DND-41 (cell line): ENCODE measurements around the gene DOCK6.

Source experiments
- ATAC-seq: fragments of 200-7000 bp; cut with Tn5 transposase; 3 replicates; pipeline ENCODE4 v1.9.1; 2021; ENCODE audit warnings: low read depth; ENCODE audit not compliant: insufficient read depth
- DNase-seq: peaks from one replicate; pipeline ENCODE4 v3.0.0-alpha.2; 2020
- H2AFZ ChIP-seq: 2 replicates; pipeline ENCODE4 v1.6.0; 2012; ENCODE audit warnings: low read depth, low read length
- H3K27ac ChIP-seq: 2 replicates; pipeline ENCODE4 v1.5.1; 2012; ENCODE audit warnings: low read length, inconsistent platforms
- H3K27me3 ChIP-seq: fragments of 200-600 bp; sonication (generic); 2 replicates; pipeline ENCODE4 v1.6.0; 2012; ENCODE audit warnings: low read length, mild to moderate bottlenecking, inconsistent platforms; ENCODE audit not compliant: insufficient read depth, poor library complexity
- H3K36me3 ChIP-seq: 2 replicates; pipeline ENCODE4 v1.5.1; 2012; ENCODE audit warnings: low read length, inconsistent platforms; ENCODE audit not compliant: insufficient read depth
- H3K4me1 ChIP-seq: 2 replicates; pipeline ENCODE4 v1.5.1; 2012; ENCODE audit warnings: mild to moderate bottlenecking, low read length; ENCODE audit not compliant: insufficient read depth
- H3K4me2 ChIP-seq: 2 replicates; pipeline ENCODE4 v1.6.0; 2012; ENCODE audit warnings: mild to moderate bottlenecking, moderate library complexity, low read length, inconsistent platforms; ENCODE audit not compliant: insufficient read depth
- H3K4me3 ChIP-seq, 2 experiments: fragments of 200-600 bp in 1 of 2; shearing (Covaris generic) in 1 of 2; 2 replicates each; pipeline ENCODE4 v1.5.1; 2012 to 2016; ENCODE audit warnings: inconsistent platforms in 2 of 2, low read length in 2 of 2, mild to moderate bottlenecking in 2 of 2, low read depth in 1 of 2, moderate library complexity in 1 of 2
- H3K79me2 ChIP-seq: 2 replicates; pipeline ENCODE4 v1.6.0; 2012; ENCODE audit warnings: low read length, inconsistent platforms; ENCODE audit not compliant: insufficient read depth
- H3K9ac ChIP-seq: 2 replicates; pipeline ENCODE4 v1.6.0; 2012; ENCODE audit warnings: low read depth, mild to moderate bottlenecking, inconsistent platforms, low read length, moderate library complexity
- H3K9me3 ChIP-seq: 2 replicates; pipeline ENCODE4 v1.5.1; 2012; ENCODE audit warnings: low read length, moderate library complexity, mild to moderate bottlenecking, inconsistent platforms; ENCODE audit not compliant: insufficient read depth, severe bottlenecking
- H4K20me1 ChIP-seq: 2 replicates; pipeline ENCODE4 v1.6.0; 2012; ENCODE audit warnings: low read length; ENCODE audit not compliant: insufficient read depth
- EZH2 ChIP-seq: IDR thresholded peaks from 3 replicates; pipeline ENCODE4 v1.6.1; 2012; ENCODE audit warnings: borderline replicate concordance, low read depth, mild to moderate bottlenecking, moderate library complexity, low read length, inconsistent platforms; ENCODE audit not compliant: severe bottlenecking
- TF ChIP-seq, protein P1 (sequence below): IDR thresholded peaks from 2 replicates; pipeline ENCODE4 v1.5.1; 2012; ENCODE audit warnings: borderline replicate concordance, low read length, moderate library complexity, mild to moderate bottlenecking; ENCODE audit not compliant: poor library complexity, severe bottlenecking; ENCODE audit errors: extremely low read depth

Gene DOCK6

DNA sequence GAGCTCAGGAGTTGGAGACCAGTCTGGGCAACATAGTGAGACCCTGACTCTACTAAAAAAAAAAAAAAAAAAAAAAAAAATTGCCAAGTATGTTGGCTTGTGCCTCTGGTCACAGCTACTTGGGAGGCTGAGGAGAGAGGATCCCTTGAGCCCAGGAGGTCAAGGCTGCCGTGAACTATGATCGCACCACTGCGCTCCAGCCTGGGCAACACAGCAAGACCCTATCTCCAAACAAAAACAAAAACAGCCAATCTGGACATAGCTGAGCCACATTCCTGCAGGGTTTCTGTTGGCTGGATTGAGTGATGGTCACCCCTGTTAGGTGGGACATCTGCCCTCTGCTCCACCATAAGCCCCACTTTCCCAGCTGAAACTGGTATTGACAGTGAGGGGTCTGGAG lies 36.5 kb downstream of the DOCK6 start:
- no peak for ATAC-seq
- no peaks in the 10 kb centered on the region for H4K20me1 ChIP-seq
- no peak overlapping the region for H3K27ac ChIP-seq

DNA sequence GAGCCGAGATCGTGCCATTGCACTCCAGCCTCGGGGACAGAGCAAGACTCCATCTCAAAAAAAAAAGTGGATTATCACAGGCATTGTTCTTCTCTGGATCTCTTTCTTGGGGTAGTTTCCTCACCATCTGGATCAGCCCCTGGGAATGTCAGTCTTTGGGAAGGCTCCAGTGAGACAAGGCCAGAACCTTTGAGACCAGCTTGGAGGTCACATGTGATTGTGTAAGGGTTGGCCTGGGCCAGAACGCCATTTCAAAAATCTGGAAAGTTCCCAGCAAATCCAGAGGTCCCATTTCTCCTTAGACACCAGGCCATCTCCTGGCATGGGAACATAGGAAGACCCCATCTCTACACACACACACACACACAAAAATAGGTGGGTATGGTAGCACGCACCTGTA lies 37.2 kb downstream of the DOCK6 start:
- ATAC-seq = no peak

More for the DNA sequence above, 36.5 kb downstream of the DOCK6 start:
- Histone ChIP-seq H2AFZ (no peak overlapping the region), H3K4me2 (no peak overlapping the region), H3K9ac (no peak overlapping the region), H3K4me1 (no peaks in the 10 kb centered on the region), H3K79me2 (no peaks in the 10 kb centered on the region), H3K27me3 (no peaks in the 10 kb centered on the region), H3K9me3 (no peaks in the 10 kb centered on the region), H3K4me3 (no peak overlapping the region), H3K36me3 (no peaks in the 10 kb centered on the region)
- DNase-seq = no peak
- TF ChIP-seq, protein P1, sequence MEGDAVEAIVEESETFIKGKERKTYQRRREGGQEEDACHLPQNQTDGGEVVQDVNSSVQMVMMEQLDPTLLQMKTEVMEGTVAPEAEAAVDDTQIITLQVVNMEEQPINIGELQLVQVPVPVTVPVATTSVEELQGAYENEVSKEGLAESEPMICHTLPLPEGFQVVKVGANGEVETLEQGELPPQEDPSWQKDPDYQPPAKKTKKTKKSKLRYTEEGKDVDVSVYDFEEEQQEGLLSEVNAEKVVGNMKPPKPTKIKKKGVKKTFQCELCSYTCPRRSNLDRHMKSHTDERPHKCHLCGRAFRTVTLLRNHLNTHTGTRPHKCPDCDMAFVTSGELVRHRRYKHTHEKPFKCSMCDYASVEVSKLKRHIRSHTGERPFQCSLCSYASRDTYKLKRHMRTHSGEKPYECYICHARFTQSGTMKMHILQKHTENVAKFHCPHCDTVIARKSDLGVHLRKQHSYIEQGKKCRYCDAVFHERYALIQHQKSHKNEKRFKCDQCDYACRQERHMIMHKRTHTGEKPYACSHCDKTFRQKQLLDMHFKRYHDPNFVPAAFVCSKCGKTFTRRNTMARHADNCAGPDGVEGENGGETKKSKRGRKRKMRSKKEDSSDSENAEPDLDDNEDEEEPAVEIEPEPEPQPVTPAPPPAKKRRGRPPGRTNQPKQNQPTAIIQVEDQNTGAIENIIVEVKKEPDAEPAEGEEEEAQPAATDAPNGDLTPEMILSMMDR = no peak
- no peak for TF ChIP-seq EZH2

DNA sequence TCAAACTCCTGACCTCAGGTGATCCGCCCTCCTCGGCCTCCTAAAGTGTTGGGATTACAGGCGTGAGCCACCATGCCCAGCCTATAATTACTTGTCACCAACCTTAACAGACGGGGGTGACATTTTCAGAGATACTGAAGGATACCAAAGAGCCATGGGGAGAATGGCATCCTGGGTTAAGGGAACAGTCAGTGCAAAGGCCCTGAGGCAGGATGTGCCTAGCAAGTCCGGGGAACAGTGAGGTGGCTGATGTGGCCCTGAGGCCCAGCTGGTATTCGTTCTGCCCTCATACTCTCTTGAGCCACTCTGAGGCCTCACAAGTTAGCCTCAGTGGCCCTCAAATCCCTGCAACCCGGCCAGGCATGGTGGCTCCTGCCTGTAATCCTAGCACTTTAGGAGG lies 37.9 kb downstream of the DOCK6 start:
- ATAC-seq (no peak), DNase-seq (no peak)
- H4K20me1 ChIP-seq = no peaks in the 10 kb centered on the region
- no peak overlapping the region for H3K4me2 ChIP-seq
- no peaks in the 10 kb centered on the region for H3K4me1 ChIP-seq
- no peaks in the 10 kb centered on the region for H3K9me3 ChIP-seq
- no peak overlapping the region for H3K4me3 ChIP-seq
- no peak overlapping the region for H3K27ac ChIP-seq
- no peaks in the 10 kb centered on the region for H3K36me3 ChIP-seq
- no peaks in the 10 kb centered on the region for H3K79me2 ChIP-seq
- no peak overlapping the region for H3K9ac ChIP-seq
- TF ChIP-seq, protein P1 = no peak
- no peak for TF ChIP-seq EZH2
- H2AFZ ChIP-seq = no peak overlapping the region
- no peaks in the 10 kb centered on the region for H3K27me3 ChIP-seq

More for the DNA sequence above, 37.2 kb downstream of the DOCK6 start:
- TF ChIP-seq, protein P1 = no peak
- no peak for TF ChIP-seq EZH2
- no peak for DNase-seq
- no peaks in the 10 kb centered on the region for H3K36me3 ChIP-seq
- H3K9ac ChIP-seq = no peak overlapping the region
- H4K20me1 ChIP-seq = no peaks in the 10 kb centered on the region
- H3K27me3 ChIP-seq = no peaks in the 10 kb centered on the region
- no peaks in the 10 kb centered on the region for H3K4me1 ChIP-seq
- no peak overlapping the region for H3K4me2 ChIP-seq
- H3K4me3 ChIP-seq = no peak overlapping the region
- no peak overlapping the region for H3K27ac ChIP-seq
- H2AFZ ChIP-seq = no peak overlapping the region
- no peaks in the 10 kb centered on the region for H3K79me2 ChIP-seq
- no peaks in the 10 kb centered on the region for H3K9me3 ChIP-seq

DNA sequence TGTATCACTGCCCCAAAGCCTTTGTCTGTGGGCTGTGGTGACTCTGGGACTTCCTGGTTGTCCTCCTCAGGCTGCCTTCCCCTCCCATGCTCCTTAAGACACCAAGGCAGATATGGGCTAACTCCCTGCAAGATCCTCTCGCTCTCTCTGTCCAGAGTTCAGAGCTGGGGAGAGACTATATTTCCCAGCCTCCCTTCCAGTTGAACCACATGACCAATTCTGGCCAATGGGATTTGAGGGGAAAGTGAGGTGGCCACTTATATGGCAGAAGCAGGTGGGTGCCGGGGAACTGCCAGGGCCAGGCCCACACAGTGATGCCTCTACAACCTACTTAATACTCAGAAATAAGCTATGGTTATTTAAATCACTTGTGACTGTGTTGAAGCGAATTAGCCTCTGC lies 39.1 kb downstream of the DOCK6 start:
- no peak overlapping the region for H3K4me3 ChIP-seq
- DNase-seq (no peak), ATAC-seq (no peak)
- no peaks in the 10 kb centered on the region for H3K36me3 ChIP-seq
- no peak overlapping the region for H3K27ac ChIP-seq
- no peak overlapping the region for H3K4me2 ChIP-seq
- H4K20me1 ChIP-seq = no peaks in the 10 kb centered on the region
- no peaks in the 10 kb centered on the region for H3K4me1 ChIP-seq
- no peaks in the 10 kb centered on the region for H3K79me2 ChIP-seq
- H3K27me3 ChIP-seq = no peaks in the 10 kb centered on the region
- H2AFZ ChIP-seq = no peak overlapping the region
- TF ChIP-seq EZH2 = no peak
- TF ChIP-seq, protein P1 = no peak
- no peaks in the 10 kb centered on the region for H3K9me3 ChIP-seq
- H3K9ac ChIP-seq = no peak overlapping the region
